ENCODE data around the gene FAM167B.
"Not testable (repeated sequence)": the region's sequence is repeated elsewhere in the genome, so short reads cannot be mapped to it uniquely, and the experiment has no call there.

The FAM167B gene

DNA sequence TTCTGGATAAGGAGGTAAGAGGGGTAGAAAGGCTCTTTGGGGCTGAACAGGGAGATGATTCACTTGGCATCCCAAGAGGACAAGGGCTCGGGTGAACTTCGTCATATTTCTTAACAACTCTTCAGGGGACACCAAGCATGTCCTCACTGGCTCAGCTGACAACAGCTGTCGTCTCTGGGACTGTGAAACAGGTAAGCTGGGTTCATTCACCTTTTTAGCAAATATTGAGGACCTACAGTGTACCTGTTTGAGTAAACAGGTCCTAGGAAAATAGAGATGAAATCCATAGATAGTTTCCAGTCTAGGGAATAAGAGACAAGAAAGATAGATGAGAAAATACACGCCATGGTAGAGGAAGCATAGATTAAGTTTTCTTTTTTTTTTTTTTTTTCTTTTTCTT, 22.7 kb upstream of the FAM167B start:
- no peak for DNase-seq

DNA sequence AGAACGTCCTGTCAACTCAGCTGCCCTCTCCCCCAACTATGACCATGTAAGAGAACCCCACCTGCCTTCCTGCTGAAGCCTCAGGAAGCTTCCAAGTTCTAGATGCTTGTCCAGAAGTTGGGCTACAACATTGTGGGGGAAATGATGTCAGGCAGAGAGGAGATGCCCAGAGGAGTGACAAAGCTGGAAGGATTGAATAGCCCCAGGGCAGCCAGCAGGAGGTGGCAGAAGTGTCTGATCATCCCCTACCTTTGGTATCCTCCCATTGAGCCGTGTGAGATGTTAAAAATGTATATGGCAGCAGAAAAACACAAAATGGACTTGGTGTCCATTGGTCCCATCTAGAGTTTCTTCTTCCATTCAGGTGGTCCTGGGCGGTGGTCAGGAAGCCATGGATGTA, 18.3 kb upstream of the FAM167B start:
- no peak for DNase-seq

DNA sequence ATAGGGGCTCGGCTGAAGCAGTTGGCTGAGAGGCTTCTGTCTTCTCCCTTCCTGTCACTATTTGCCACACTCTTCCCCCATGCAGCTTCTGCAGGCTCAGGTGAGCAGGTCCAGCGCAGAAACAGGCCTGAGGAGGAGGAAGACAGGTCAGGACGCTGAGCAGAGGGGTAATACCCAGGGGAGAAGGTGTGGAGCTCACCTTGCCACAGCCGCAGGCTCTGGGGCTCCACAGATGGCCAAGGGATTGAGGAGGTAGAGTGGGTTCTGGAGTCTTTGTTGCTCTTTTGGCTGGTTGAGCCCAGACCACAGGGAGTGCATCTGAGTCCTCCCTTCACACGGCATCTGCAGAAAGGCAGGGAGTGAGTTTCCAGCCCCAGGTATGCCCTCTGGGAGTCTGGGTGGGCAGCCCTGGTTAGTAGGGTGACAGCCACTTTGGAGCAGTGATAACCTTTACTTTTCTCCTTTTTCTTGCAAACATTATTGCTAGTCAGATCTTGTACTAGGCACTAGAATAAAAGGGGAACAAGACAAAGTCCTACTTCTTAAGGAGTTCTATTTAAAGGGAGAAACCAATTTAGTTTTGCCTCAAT, 15.1 kb upstream of the FAM167B start:
- no peak for DNase-seq

DNA sequence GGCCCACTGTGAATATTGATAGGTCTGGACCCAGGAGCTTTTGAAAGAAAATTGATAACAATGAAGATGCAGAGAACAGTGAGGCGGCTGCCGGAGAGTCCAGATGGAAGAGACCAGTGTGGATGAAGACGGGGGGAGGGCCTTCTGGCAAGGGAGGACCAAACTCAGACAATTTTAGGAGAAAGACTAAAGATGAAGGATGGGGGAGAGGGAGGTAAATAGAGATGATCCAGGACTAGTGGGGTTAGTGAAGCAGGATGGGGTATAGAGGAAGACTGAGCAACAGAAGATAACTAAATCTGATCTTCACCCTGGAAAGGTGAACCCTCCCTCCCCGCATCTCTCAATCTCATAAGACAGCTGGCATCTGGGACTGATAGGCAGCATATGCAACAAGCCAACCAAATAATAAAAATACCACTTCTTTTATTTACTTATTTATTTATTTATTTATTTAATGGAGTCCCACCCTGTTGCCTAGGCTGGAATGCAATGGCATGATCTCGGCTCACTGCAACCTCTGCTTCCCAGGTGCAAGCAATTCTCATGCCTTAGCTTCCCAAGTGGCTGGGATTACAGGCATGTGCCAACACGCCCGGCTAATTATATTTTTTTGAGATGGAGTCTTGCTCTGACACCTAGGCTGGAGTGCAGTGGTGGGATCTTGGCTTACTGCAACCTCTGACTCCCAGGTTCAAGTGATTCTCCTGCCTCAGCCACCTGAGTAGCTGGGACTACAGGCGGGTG, 14.3 kb upstream of the FAM167B start:
- peak; percentile 89 for DNase-seq

DNA sequence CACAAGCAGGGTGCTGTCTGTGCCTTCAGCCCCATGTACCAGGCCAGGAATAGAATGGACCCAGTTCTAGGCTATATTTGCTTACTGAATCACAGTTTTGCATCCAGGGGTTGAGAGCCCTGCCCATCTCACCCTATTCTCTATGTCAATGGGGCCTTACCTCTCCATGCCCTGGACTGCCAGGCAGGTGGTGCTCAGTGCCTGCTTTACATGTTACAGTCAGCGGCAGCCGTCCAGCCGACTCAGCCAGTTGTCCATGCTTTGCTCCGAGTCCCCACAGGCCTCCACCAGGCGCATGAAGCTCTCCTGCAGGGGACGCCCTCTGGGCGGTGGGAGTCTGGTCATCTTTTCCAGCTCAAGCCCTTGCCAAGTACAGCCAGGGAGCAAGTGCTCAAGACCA, 12.2 kb upstream of the FAM167B start:
- DNase-seq = no peak

DNA sequence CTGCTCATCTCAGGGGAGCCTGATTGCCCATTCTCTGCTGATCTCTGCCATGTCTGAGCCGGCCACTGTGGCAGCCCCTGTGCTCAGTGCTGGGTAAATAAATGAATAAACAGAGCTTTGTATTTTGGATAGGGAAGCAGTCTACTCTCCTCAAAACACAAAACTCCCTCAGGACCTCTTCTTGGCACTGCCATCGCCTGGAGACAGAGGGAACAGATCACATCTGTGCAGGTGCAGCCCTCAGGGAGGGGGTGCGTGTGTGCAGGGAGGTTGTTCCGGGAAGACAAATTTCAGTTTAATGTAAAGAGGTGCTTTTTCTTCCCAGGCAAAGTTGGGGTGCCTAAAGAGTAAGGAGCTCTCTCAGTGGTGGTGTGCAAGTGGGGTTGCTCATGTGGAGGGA, 7.7 kb upstream of the FAM167B start:
- peak; percentile 86 for DNase-seq

DNA sequence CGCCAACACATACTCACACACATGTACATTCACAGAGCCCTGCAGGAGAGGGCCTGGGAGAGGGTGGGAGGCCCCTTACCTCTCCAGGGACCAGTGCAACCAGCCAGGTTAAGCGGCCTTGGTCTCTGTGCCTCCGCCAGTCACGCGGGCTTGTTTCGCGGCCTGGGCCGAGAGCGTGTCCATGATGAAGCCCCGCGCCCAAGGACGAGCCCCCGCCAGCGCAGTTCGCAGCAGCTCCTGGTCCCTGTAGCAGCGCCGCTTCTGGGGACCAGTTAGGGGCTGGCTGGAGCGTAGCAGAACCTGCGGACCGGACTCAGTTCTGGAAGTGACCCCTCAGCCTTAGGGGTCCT, 7.3 kb upstream of the FAM167B start:
- peak; percentile 86 for DNase-seq

DNA sequence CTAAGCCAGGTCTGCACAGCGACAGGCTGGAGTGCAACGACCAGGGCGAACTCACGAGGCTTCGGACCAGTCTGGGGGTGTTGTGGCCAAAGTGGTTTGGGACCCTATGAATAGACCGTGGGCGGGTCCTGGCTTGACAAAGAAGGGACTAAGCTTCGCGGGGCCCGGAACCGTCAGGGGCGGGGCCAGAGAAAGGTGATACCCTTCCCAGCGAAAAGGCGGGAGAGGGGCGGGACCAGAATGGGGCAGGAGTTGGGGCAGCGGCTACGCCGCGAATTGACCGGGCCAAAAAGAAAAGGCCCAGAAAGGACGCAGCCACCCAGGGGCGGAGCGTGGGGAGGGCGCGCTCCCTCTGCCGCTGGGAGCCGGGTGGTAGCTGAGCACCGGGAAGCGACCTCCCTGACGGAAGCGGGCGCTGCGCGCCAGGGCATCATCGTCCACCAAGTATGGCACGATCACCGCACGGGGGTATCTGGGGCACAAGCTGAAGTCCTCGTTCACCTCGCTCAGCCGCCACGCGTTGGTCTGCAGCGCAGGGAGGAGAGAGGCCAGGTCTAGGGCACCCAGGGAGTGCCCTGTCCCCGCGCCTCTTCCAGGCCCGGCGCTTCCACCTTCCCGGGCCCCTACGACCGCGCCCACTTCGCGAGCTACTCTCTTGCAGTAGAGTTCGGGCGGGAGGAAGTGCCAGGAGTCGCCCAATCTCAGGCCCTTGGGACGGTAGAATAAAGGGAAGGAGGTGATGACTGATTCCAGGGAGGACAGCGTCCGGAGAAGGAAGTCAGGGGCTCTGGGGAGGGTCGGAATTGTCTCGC, 6.7 kb upstream of the FAM167B start:
- peak; percentile 96 for DNase-seq

DNA sequence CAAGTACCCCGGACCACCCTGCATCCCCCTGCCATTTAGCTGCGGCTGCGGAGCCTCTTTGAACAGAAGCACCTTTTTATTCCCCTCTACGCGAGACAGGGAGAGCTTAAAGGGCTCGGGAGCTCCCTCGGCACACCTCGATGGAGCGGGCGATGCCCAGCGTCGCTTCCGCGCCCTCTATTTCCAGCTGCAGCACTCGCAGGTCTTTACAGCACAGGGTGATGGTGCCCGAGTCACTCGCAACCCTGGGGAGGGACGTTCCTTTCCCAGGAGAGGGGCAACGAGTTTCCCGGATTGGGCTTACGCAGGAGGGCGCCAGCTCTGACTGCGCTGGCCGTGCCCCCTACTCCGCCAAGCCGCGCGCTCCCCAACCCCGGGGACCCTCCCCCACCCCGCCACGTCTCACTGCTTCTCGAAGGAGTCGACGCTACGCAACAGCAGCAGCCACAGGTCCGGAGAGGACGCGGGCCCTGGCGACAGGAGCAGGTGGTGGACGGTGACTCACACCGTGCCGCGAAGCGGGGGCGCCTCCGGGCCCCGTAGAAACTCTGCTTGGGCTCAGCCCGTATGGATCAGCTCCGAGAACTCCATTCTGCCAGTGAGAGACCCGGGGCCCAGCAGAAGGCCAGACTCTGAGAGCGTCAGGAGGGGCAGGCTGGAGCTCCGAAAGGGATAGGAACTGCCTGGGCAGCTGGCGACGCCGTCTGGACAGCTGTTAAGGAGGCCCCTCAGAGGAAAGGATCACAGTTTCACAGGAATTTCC, 5.8 kb upstream of the FAM167B start:
- DNase-seq = peak; percentile 78

DNA sequence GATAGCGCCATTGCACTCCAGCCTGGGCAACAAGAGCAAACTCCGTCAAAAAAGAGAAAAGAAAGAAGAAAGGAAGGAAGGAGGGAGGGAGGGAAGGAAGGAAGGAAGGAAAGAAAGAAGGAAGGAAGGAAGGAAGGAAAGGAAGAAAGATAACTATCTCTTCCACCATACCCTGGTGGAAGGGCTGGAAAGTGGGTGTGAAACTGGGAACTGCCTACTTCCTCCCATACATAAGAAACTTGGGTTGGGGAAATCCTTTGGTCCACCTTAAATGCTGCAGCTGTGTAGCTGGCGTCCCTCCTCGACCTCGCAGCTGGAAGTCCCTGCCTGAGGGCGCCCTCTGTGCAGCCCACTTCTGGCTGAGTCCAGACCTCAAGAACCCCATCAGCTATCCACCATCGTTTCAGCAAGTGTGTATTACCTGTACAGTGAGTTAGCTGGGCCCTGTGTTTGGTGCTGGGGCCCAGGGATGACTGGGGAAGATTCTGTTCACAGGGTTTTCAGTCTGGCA, 4.6 kb upstream of the FAM167B start:
- DNase-seq = peak; percentile 13

DNA sequence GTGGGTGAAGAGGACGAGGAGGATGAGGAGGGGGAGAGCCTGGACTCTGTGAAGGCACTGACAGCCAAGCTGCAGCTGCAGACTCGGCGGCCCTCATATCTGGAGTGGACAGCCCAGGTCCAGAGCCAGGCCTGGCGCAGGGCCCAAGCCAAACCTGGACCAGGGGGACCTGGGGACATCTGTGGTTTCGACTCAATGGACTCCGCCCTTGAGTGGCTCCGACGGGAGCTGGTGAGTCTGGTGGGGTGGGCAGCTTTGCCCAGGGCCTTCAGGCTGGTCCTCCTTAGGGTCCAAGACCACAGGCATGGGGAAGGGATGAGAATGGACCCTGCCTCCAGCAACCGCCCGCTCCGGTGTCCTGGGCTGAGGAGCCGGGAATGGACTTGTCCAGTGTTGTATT, 430 bp downstream of the FAM167B start:
- DNase-seq = no peak

DNA sequence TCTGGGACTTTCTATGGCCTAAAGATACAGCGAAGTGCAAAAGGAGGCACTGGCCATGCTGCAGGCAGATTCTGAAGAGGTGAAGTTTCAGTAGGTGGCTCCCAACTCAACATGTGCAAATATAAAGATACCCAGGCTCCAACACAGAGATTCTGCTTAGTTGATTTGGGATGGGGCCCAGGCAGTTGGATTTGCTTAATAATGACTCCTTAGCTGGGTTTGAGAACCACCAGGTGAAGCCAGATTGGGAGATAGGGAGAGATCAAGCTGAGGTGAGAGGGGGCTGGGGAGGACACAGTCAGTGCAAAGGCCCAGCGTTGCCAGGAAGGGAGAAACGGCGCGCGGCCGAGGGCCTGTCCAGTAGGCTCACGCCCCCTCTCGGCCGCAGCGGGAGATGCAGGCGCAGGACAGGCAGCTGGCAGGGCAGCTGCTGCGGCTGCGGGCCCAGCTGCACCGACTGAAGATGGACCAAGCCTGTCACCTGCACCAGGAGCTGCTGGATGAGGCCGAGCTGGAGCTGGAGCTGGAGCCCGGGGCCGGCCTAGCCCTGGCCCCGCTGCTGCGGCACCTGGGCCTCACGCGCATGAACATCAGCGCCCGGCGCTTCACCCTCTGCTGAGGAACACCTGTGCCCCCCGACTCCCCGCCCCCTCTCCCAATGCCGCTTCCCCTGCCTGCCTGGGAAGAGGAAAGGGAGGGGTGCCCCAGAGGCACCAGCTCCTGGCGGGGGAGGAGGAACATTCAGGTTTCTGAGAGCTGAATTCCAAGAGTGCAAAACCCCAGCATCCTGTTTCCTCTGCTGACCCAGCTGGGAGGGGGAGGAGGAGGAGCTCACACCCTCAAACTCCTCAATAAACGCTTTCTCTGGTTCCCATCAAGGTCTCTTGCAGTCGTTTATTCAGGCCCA, 1.2 kb downstream of the FAM167B start:
- DNase-seq = no peak

DNA sequence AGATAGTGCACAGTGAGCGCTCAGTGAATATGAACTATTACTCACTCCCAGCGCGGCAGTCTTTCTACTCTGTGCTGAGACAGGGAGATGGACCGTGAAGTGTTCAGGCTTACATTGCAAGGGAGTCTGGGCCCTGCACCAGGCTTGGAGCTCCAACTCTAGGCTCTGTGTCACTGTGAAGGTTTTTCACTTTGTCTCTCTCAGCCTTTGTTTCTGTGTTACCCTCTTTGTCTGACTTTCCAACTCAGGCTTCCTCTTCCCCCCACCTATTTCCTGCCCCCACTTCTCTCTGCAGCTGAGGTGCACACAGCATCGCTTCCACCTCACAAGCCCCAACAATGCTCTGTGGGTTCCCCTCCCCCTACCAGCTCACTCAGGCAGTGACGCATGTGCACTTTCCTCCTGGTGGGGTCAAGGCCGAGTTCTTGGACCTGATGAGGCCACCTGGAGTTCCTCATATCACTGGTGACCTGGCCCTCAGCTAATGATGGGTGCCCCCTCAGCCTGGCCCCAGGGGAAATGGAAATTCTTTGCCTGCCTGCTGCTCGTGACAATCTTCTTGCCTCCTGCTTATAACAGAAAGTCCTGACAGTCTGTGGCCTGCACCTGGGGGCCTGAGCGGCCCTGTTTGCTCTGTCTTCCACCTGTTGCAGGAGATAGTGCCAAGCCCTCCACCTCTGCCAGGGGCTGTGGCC, 3.0 kb downstream of the FAM167B start:
- DNase-seq = no peak

DNA sequence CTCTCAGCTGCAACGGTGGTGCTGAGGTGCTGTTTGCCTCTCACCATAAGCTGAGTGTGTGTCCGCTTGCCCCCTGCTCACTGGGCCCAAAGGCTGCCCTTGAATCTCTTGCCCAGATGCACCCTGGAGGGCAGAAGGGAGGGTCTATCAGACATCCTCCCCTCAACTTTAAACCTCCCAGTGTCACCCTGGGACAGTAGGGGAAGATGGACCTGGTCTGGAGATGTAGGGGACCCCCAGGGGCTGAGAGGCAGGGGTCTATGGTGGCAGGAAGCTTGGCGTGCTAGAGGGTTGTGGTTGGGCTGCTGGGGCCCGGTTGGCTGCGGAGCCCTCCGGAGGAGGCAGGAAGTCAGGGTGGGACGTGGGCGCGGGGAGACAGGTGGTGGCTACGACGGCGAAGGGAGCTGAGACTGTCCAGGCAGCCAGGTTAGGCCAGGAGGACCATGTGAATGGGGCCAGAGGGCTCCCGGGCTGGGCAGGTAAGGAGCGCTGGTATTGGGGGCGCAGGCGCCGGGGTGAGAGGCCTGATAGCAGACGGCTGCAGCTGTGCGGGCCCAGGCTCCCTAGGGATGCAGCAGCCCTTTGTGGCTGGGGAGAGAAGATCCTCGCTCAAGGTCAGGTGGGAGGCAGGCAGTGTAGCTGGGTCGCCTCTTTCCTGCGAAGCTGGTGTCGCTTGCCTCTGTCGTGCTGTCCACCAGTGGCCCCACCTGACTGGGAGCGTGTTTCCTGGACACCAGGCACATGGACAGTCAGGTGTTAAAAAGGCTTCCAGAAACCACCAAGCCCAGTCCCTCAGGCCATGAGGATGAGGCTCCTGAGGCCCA, 4.1 kb downstream of the FAM167B start, which contains the start of gene LCK:
LCK (plus strand) TSS at position 373 of the 824 bp plus-strand sequence. CDS start 23,065 bp downstream, outside the sequence.
- no peak for DNase-seq

DNA sequence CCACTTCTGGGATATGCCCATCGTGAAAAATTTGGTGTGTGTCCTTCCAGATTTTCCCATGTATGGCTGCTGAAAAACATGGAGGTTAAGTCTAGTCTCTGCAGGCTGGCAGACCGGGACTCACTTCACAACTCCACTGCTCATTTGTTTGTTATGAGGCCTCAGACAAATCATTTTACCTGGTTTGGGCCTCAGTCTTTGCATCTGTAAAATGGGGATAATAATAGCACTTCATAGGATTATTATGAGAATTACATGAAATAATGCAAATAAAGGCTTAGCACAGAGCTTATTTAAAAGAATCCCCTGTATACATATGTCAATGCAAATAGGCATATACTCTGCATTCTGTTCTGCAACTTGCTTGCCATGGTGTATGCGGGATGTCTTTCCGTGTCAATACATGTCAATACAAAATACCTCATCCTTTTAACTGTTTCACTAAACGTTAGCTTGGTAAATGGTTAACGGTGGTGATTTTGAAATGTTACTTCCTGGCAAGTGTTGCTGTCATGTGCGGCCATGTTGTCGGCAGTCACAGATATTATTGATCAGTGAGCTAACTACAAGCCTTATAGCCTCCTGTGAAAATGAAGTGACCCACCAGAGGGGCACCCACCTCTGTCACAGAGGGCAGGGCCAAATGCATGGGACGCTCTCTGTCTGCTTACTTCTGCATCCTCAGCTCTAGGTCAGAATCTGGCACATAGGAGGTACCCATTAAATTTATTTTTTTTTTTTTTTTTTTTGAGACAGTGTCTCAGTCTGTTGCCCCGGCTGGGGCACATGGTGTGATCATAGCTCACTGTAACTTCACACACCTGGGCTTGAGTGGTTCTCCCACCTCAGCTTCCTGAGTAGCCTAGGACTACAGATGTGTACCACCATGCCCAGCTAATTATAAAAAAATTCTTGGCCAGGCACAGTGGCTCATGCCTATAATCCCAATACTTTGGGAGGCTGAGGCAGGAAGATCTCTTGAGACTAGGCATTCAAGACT, 8.3 kb downstream of the FAM167B start:
- no peak for DNase-seq

DNA sequence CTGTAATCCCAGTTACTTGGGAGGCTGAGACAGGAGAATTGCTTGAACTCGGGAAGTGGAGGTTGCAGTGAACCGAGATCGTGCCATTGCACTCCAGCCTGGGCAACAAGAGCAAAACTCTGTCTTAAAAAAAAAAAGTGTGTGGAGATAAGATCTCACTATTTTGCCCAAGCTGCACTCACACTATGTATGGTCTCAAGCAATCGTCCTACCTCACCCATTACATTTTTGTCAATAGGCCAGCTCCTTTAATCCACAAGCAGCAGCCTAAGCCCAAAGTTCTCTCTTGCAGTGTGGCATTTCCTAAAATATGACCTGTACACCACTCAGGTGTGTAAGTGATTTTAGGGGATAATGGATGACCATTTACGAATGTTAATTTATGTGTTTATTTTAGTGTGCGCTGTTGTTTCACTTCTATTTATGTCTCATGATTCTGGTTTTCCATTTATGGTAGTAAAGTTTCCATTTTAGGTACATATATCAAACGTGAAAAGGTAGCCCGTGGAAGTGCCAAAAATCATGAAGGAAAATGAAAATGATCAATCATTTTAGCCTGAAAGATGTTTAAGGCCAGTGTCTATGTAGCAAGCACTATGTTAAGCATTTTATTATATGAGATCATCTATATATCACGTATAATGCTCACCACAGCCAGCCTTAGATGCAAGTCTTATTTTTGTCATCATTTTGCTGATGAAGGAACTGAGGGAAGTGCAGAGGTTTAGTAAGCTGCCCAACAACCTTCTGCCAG, 9.6 kb downstream of the FAM167B start:
- DNase-seq = no peak

DNA sequence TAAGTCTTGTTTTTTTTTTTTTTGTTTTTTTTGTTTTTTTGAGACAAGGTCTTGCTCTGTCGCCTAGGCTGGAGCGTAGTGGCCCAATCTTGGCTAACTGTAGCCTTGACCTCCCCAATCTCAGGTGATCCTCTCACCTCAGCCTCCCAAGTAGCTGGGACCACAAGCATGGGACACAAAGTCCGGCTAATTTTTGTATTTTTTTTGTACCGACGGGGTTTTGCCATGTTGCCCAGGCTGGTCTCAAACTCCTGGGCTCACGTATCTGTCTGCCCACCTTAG, 10.1 kb downstream of the FAM167B start:
- no peak for DNase-seq

DNA sequence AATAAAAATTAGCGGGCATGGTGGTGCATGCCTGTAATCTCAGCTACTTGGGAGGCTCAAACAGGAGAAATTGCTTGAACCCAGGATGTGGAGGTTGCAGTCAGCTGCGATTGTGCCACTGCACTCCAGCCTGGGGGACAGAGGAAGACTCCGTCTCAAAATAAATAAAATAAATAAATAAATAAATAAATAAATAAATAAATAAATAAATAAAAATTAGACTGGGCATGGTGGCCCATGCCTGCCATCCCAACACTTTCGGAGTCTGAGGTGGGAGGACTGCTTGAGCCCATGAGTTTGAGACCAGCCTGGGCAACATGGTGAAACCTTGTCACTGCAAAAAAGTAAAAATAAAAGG, 16.2 kb downstream of the FAM167B start:
- DNase-seq = not testable (repeated sequence)

DNA sequence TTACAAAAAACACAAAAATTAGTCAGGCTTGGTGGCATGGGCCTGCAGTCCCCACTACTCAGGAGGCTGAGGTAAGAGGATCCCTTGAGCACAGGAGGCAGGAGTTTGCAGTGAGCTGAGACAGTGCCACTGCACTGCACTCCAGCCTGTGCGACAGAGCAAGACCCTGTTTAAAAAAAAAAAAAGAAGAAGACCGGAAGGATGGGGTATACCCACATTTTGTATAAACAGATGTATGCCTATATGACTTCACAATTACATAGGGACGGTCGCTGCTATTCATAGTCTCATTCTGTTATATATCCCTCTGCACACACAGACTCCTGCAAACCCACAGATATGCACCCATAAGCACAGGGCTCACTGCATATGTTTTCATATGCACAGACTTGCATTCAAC, 16.7 kb downstream of the FAM167B start:
- no peak for DNase-seq
